GM23338 (cell line): ENCODE results near the gene FRYL.

Experiments used
- EZH2 ChIP-seq: fragments of 200-600 bp; sonication (generic); IDR thresholded peaks from one replicate; pipeline ENCODE4 v1.8.0; 2017; ENCODE audit warnings: antibody characterized with exemption, mild to moderate bottlenecking, low read depth; ENCODE audit not compliant: unreplicated experiment
- STAT1 ChIP-seq: IDR thresholded peaks from one replicate; pipeline ENCODE4 v1.6.1; 2016; ENCODE audit warnings: antibody characterized with exemption; ENCODE audit not compliant: unreplicated experiment
- TF ChIP-seq, protein P1 (sequence below), 2 experiments: fragments of 200-600 bp in 1 of 2; sonication (generic) in 1 of 2; conservative IDR thresholded peaks; 2 replicates each; pipeline versions ENCODE4 v1.5.1 to v1.6.1; 2016 to 2017; ENCODE audit warnings: antibody characterized with exemption in 2 of 2, low read depth in 2 of 2, mild to moderate bottlenecking in 2 of 2, moderate library complexity in 1 of 2

DNA sequence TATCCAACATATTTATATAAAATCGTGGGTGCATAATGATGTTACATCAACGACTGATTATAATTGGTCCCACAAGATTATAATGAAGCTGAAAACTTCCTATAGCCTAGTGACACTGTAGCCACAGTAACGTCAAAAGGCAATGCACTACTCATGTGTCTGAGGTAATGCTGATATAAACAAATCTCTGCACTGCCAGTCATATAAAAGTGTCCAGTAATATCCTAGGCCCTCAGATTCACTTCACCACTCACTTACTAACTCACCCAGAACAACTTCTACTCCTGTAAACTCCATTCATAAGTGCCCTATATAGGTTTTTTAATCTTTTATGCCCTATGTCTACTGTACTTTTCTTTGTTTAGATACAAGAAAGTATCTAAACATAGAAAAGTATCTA, 18.8 kb downstream of the FRYL start:
- TF ChIP-seq, protein P1, sequence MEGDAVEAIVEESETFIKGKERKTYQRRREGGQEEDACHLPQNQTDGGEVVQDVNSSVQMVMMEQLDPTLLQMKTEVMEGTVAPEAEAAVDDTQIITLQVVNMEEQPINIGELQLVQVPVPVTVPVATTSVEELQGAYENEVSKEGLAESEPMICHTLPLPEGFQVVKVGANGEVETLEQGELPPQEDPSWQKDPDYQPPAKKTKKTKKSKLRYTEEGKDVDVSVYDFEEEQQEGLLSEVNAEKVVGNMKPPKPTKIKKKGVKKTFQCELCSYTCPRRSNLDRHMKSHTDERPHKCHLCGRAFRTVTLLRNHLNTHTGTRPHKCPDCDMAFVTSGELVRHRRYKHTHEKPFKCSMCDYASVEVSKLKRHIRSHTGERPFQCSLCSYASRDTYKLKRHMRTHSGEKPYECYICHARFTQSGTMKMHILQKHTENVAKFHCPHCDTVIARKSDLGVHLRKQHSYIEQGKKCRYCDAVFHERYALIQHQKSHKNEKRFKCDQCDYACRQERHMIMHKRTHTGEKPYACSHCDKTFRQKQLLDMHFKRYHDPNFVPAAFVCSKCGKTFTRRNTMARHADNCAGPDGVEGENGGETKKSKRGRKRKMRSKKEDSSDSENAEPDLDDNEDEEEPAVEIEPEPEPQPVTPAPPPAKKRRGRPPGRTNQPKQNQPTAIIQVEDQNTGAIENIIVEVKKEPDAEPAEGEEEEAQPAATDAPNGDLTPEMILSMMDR (conservative IDR thresholded peaks at IDR 0.05; ENCODE audit: low read depth in 2 of 2): no peak
- TF ChIP-seq STAT1 (no peak), EZH2 (no peak)
